HEK293T (cell line): ENCODE data around the gene AGBL1.

Source experiments
- ELF4 ChIP-seq: fragments of 450-650 bp; IDR thresholded peaks from 2 replicates; pipeline ENCODE4 v1.6.1; 2017; ENCODE audit warnings: antibody characterized with exemption
- PKNOX1 ChIP-seq: fragments of 450-650 bp; IDR thresholded peaks from 2 replicates; pipeline ENCODE4 v1.6.1; 2016

GRCh38 chr15:86273309-86273708 is 193.6 kb downstream of the AGBL1 start:
- no peak for TF ChIP-seq ELF4
- no peak for TF ChIP-seq PKNOX1
